ENCODE measurements around the gene HMCN2. TPM values are rescaled to one million over a fixed set of nuclear protein-coding genes. Genes with fewer than 3 reads are reported as not detected.

HMCN2 gene
- total RNA-seq, 4 donors from 2014 or later = 9.6 to 21.1 (median 15.5) TPM

DNA sequence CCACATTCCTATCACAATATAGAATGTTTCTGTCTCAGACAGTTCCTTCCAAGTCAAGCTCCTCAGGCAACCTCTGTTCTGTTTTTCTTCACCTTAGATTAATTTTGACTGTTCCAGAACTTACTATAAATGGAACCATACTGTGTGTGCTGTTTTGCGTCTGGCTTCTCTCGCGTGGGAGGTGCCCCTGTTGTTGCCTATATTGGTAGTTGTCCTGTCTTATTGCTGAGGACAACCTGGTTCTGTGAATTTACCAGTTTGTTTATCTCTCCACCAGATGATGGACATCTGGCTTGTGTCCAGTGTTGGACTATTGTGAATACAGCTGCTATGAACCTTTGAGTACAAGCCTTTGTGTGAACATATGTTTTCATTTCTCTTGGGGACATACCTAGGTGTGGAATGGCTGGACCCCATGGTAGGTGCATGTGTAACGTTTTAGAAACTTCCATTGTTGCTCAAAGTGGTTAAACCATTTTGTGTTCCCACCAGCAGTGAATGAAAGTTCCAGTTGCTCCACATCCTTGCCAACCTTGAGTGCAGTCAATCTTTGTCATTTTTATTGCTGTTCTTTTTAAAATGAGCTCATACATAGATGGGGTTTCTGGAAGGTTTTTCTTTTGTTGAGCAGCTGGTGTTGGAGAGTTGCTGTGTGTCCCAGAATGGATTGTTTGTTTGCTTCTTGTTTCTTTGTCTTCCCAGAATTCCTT, 18.1 kb downstream of the HMCN2 start:
- Histone ChIP-seq H3K27ac (peak overlapping the region in 2 of 4 donors; percentile 88 to 91), H3K27me3 (no peaks in the 10 kb centered on the region), H3K9me3 (no peaks in the 10 kb centered on the region), H3K4me3 (no peak overlapping the region), H3K36me3 (peaks cover 0 to 17% of the 10 kb centered on the region in 2 donors), H3K4me1 (peaks cover 0 to 67% (median 22%) of the 10 kb centered on the region in 3 donors)
- ATAC-seq = no peak
- TF ChIP-seq POLR2AphosphoS5 (IDR thresholded peaks at IDR 0.05) = peak; percentile 4
- TF ChIP-seq, protein P1, sequence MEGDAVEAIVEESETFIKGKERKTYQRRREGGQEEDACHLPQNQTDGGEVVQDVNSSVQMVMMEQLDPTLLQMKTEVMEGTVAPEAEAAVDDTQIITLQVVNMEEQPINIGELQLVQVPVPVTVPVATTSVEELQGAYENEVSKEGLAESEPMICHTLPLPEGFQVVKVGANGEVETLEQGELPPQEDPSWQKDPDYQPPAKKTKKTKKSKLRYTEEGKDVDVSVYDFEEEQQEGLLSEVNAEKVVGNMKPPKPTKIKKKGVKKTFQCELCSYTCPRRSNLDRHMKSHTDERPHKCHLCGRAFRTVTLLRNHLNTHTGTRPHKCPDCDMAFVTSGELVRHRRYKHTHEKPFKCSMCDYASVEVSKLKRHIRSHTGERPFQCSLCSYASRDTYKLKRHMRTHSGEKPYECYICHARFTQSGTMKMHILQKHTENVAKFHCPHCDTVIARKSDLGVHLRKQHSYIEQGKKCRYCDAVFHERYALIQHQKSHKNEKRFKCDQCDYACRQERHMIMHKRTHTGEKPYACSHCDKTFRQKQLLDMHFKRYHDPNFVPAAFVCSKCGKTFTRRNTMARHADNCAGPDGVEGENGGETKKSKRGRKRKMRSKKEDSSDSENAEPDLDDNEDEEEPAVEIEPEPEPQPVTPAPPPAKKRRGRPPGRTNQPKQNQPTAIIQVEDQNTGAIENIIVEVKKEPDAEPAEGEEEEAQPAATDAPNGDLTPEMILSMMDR (IDR thresholded peaks at IDR 0.05) = no peak
- WGBS, 2 donors (ENCODE audit: low coverage in 1 of 2) = 29 to 35% methylated on average over 4 of the region's 4 CpGs

DNA sequence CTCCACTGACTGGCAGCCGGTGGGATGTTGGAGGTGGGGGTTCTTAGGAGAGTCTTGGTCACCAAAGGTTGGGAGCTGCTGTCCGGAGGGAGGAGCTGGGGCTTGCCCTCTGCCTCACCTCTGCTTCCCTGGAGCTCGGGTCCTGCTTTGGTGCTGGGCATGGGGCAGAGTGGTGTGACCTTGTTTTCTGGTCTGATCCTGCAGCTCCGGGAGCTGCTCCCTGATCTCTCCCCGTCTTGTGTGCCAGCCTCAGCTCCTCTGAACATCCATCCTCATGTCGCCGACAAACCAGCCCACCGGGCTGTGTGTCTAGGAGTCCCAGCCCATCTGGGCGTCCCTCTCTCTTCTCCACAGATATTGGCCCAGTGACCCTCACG, 18.7 kb downstream of the HMCN2 start:
- ATAC-seq = no peak
- 80 to 100% methylated on average over 1 to 5 of the region's 10 CpGs for WGBS, 2 donors (ENCODE audit: low coverage in 1 of 2)
- peak overlapping the region in 2 of 4 donors; percentile 88 to 91 for H3K27ac ChIP-seq

DNA sequence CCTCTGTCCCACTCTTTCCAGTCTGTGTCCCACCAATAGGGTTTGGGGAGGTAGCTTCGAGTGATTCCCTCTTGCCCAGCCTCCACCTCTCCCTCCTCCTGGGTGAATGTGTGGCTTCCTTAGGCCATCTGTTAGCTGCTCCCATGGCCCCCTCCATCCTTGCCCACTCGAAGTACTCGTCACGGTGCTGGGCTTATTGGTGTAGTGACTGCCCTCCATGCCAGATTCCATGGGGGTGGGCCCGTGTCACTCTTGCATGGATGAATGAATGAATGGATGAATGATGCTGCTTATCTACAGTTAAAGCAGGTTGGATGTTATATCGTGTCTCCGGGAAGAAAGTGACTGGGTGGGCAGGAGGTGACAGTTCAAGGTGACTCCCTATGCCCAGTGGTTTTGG, 19.1 kb downstream of the HMCN2 start:
- Histone ChIP-seq H3K4me3 (no peak overlapping the region), H3K36me3 (peaks cover 0 to 17% of the 10 kb centered on the region in 2 donors), H3K27me3 (no peaks in the 10 kb centered on the region), H3K27ac (peak overlapping the region in 2 of 4 donors; percentile 88 to 91), H3K4me1 (peaks cover 0 to 77% (median 22%) of the 10 kb centered on the region in 3 donors), H3K9me3 (no peaks in the 10 kb centered on the region)
- WGBS, 2 donors (ENCODE audit: low coverage in 1 of 2) = 100% methylated on average over 3 to 5 of the region's 7 CpGs
- no peak for ATAC-seq
- TF ChIP-seq, protein P1 (IDR thresholded peaks at IDR 0.05) = no peak
- no peak for TF ChIP-seq POLR2AphosphoS5 (IDR thresholded peaks at IDR 0.05)
- no peak for TF ChIP-seq EP300 (IDR thresholded peaks at IDR 0.05)
- no peak for TF ChIP-seq POLR2A (IDR thresholded peaks at IDR 0.05)

More for the DNA sequence above, 18.7 kb downstream of the HMCN2 start:
- Histone ChIP-seq H3K27me3 (no peaks in the 10 kb centered on the region), H3K36me3 (peaks cover 0 to 17% of the 10 kb centered on the region in 2 donors), H3K4me1 (peaks cover 0 to 72% (median 22%) of the 10 kb centered on the region in 3 donors), H3K4me3 (no peak overlapping the region), H3K9me3 (no peaks in the 10 kb centered on the region)
- TF ChIP-seq POLR2AphosphoS5 (IDR thresholded peaks at IDR 0.05) (no peak), EP300 (IDR thresholded peaks at IDR 0.05) (no peak), POLR2A (IDR thresholded peaks at IDR 0.05) (no peak)
- TF ChIP-seq, protein P1 (IDR thresholded peaks at IDR 0.05) = no peak

DNA sequence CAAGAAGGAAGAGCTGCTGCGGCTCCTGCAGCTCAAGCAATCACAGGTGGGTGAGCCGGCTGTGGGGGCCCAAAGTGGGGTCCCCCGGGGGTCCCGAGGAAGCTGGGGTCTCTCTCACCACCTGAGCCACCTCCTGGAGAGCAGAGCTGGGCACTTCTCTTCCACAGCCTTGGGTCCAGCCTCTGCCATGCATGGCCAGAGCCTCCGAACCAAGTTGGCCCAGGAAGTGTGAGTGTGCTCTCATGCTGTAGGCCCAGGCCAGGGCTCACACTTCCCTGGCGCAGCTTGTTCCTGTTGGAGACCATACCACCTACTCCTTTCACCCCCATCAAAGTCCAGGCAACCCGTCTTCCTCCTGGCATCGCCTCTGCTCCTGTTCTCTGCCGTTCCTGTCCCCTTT, 19.7 kb downstream of the HMCN2 start:
- Histone ChIP-seq H3K27ac (peak overlapping the region in 1 of 4 donors; percentile 22), H3K9me3 (no peaks in the 10 kb centered on the region), H3K36me3 (peaks cover 0 to 17% of the 10 kb centered on the region in 2 donors), H3K4me1 (peaks cover 0 to 83% (median 22%) of the 10 kb centered on the region in 3 donors), H3K4me3 (no peak overlapping the region), H3K27me3 (no peaks in the 10 kb centered on the region)
- TF ChIP-seq EP300 (IDR thresholded peaks at IDR 0.05) = no peak
- no peak for TF ChIP-seq POLR2AphosphoS5 (IDR thresholded peaks at IDR 0.05)
- TF ChIP-seq POLR2A (IDR thresholded peaks at IDR 0.05) = no peak
- TF ChIP-seq, protein P1 (IDR thresholded peaks at IDR 0.05) = no peak
- WGBS, 2 donors (ENCODE audit: low coverage in 1 of 2) = 75% methylated on average over 2 of the region's 9 CpGs; no CpG with 5 or more reads in 1 of the 2 donors
- ATAC-seq = no peak
